RWPE2 (cell line): Measurements from ENCODE around the gene PAQR5.

Source experiments
- ATAC-seq: fragments of 200-7000 bp; cut with Tn5 transposase; 3 replicates; pipeline ENCODE4 v1.9.1; 2021; ENCODE audit warnings: low read depth
- DNase-seq: peaks from one replicate; pipeline ENCODE4 v3.0.0-alpha.2; 2020; ENCODE audit warnings: low spot score
- H3K27ac ChIP-seq: fragments of 450-650 bp; 2 replicates; pipeline ENCODE4 v1.5.1; 2017; ENCODE audit warnings: mild to moderate bottlenecking; ENCODE audit not compliant: poor library complexity, severe bottlenecking
- H3K27me3 ChIP-seq: fragments of 250-450 bp; sonication (Bioruptor Pico); 2 replicates; pipeline ENCODE4 v1.5.1; 2021; ENCODE audit warnings: mild to moderate bottlenecking, moderate library complexity; ENCODE audit not compliant: insufficient read depth, poor library complexity, severe bottlenecking
- H3K36me3 ChIP-seq: fragments of 250-450 bp; sonication (Bioruptor Pico); 2 replicates; pipeline ENCODE4 v1.5.1; 2020; ENCODE audit warnings: low read depth, mild to moderate bottlenecking, moderate library complexity
- H3K4me1 ChIP-seq: fragments of 250-450 bp; sonication (Bioruptor Pico); 2 replicates; pipeline ENCODE4 v1.5.1; 2021; ENCODE audit warnings: mild to moderate bottlenecking, moderate library complexity; ENCODE audit not compliant: insufficient read depth, poor library complexity, severe bottlenecking
- H3K4me3 ChIP-seq: fragments of 250-450 bp; sonication (Bioruptor Pico); 2 replicates; pipeline ENCODE4 v1.5.1; 2021; ENCODE audit warnings: mild to moderate bottlenecking, moderate library complexity; ENCODE audit not compliant: severe bottlenecking
- H3K9me3 ChIP-seq: fragments of 250-450 bp; sonication (Bioruptor Pico); 2 replicates; pipeline ENCODE4 v1.5.1; 2021; ENCODE audit warnings: mild to moderate bottlenecking, moderate library complexity; ENCODE audit not compliant: severe bottlenecking
- TF ChIP-seq, protein P1 (sequence below): fragments of 450-650 bp; IDR thresholded peaks from one replicate; pipeline ENCODE4 v1.5.1; 2017; ENCODE audit warnings: mild to moderate bottlenecking, moderate library complexity; ENCODE audit not compliant: poor library complexity, severe bottlenecking

Gene PAQR5

DNA sequence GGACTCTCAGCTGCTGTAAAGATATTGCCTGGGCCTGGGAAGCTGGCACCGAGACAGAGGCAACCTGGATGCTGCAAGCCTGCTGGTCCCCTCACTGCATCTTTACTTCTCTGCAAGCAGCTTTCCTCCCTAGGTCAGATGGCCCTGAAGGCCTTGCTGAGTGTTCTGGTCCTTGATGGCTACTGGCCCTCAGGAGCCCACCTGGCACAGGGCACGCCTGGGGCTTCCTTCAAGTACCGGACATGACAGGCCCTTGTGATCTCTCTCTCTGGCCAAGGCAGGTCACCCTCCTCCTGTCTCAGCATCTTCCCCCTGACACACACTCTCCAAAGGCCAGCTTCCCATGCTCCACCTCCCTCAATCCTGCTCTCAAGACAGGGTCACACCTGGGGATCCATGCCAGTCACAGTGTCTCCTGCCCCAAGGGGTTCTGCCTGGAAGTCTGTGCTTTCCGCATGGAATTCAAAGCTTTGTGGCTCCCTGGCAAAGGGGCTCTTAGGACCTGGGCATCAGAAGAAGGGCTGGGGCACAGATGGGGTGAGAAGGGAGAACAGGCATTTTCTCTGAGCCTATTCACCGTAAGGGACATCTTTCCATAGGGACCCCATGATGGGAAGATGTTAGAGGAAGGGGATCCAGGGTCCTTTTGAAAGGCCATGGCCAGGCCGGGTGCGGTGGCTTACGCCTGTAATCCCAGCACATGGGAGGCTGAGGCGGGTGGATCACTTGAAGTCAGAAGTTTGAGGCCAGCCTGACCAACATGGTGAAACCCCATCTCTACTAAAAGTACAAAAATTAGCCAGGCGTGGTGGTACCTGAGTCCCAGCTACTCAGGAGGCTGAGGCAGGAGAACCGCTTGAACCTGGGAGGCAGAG lies 4.7 kb upstream of the PAQR5 start:
- Histone ChIP-seq H3K4me3 (no peak overlapping the region), H3K27ac (no peak overlapping the region), H3K27me3 (no peaks in the 10 kb centered on the region), H3K36me3 (no peaks in the 10 kb centered on the region), H3K4me1 (peaks cover 12% of the 10 kb centered on the region), H3K9me3 (no peaks in the 10 kb centered on the region)
- DNase-seq (peak; percentile 49), ATAC-seq (no peak)
- TF ChIP-seq, protein P1, sequence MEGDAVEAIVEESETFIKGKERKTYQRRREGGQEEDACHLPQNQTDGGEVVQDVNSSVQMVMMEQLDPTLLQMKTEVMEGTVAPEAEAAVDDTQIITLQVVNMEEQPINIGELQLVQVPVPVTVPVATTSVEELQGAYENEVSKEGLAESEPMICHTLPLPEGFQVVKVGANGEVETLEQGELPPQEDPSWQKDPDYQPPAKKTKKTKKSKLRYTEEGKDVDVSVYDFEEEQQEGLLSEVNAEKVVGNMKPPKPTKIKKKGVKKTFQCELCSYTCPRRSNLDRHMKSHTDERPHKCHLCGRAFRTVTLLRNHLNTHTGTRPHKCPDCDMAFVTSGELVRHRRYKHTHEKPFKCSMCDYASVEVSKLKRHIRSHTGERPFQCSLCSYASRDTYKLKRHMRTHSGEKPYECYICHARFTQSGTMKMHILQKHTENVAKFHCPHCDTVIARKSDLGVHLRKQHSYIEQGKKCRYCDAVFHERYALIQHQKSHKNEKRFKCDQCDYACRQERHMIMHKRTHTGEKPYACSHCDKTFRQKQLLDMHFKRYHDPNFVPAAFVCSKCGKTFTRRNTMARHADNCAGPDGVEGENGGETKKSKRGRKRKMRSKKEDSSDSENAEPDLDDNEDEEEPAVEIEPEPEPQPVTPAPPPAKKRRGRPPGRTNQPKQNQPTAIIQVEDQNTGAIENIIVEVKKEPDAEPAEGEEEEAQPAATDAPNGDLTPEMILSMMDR: no peak

DNA sequence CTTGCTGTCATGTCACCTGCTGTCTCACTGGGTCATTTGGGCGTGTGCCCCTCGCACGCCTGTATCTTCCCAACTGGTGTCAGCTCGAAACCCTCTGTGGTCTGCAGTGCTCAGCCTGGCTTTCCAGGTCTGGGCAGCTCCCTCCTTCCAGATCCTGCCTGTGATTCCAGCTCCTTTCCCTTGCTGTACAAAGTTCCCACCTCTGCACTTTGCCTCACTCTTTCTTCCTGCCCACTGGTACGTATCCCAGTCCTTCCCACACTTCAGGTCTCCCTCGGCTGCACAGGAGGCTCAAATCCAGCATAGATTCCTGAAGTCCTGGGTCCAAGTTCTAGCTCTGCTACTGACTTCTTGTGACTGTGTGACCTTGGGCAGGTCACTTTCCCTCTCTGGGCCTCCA lies 2.1 kb upstream of the PAQR5 start:
- ATAC-seq (no peak), DNase-seq (peak; percentile 29)
- H3K27ac ChIP-seq: no peak overlapping the region
- H3K4me1 ChIP-seq: no peaks in the 10 kb centered on the region
- no peak overlapping the region for H3K4me3 ChIP-seq
- H3K27me3 ChIP-seq: peaks cover 8% of the 10 kb centered on the region
- TF ChIP-seq, protein P1: no peak
- no peaks in the 10 kb centered on the region for H3K9me3 ChIP-seq
- H3K36me3 ChIP-seq: no peaks in the 10 kb centered on the region

DNA sequence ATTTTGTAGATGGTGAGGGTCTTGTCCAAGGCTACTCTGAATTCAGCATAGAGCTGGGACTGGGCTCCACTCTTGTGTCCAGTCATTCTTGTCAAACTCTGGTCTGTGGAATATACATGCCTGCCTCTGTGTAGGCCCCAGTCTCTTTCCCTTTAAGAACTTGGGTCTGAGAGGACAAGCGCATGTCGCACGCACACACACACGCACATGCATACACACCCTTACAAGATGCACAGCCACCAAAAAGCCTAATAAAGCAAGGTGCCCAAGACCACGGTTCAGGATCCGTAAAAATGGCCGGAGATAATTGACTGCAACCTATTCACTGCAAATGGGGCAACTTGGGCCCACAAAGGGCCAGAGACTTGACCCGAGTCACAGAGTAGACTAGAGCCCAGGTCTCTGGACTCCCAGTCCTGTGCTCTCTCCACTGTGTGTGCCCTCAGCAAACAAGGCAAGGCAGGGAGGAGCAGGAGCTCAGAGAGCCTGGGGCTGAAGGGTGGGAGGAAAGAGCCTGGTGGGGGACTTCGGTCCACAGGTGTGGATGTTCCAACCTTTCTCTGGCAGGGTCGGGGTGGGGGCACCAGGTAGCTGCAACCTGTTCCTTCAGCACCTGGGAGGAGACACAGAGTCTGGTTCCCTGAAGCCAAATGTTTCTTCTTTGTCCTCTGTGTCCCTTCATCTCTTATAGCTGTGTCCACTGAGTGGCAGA lies 914 bp upstream of the PAQR5 start:
- no peak overlapping the region for H3K4me3 ChIP-seq
- TF ChIP-seq, protein P1: no peak
- DNase-seq (peak; percentile 54), ATAC-seq (no peak)
- H3K4me1 ChIP-seq: no peaks in the 10 kb centered on the region
- H3K27me3 ChIP-seq: peaks cover 8% of the 10 kb centered on the region
- no peaks in the 10 kb centered on the region for H3K36me3 ChIP-seq
- H3K27ac ChIP-seq: no peak overlapping the region
- H3K9me3 ChIP-seq: no peaks in the 10 kb centered on the region

DNA sequence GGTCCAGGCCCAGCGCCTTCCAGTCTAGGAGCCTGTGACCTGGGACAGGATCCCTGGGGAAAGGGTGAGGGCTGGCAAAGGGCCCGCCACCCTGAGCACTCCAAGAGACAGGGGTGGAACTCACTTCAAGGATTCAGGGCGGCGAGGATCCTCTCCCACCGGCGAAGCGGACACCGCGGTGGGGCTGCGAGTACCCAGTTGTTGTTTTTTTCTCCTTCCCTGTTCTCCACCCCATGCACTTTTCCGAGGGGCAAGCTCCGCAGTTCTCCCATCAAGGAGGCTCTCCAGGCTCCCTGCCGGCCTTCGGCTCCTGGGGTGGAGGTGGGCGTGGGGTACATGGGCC lies 387 bp upstream of the PAQR5 start:
- DNase-seq: peak; percentile 60
- no peaks in the 10 kb centered on the region for H3K9me3 ChIP-seq
- H3K27ac ChIP-seq: no peak overlapping the region
- H3K27me3 ChIP-seq: peaks cover 8% of the 10 kb centered on the region
- H3K4me1 ChIP-seq: no peaks in the 10 kb centered on the region
- TF ChIP-seq, protein P1: no peak
- peak overlapping the region; percentile 50 for H3K4me3 ChIP-seq
- ATAC-seq: no peak
- H3K36me3 ChIP-seq: no peaks in the 10 kb centered on the region
